Measurements from ENCODE around the gene COPA.

- no peak for TF ChIP-seq CTCF (IDR thresholded peaks at IDR 0.05)
- TF ChIP-seq POLR2A (IDR thresholded peaks at IDR 0.05): no peak
- TF ChIP-seq EP300 (IDR thresholded peaks at IDR 0.05): no peak
- no peak for TF ChIP-seq POLR2AphosphoS5 (IDR thresholded peaks at IDR 0.05)
These were observed 18.1 kb upstream of the COPA start for GRCh38 chr1:160361199-160361598.

Data from upper lobe of left lung (tissue), 4 donors.